Dermis blood vessel endothelial cell (primary cell): Measurements from ENCODE around the gene COL21A1. TPM values are rescaled to one million over a fixed set of nuclear protein-coding genes. Genes with fewer than 3 reads are reported as not detected.
A peak's percentile ranks its signal among the peaks of the same experiment; 100 is the strongest.
"Not testable (repeated sequence)": the region's sequence is repeated elsewhere in the genome, so short reads cannot be mapped to it uniquely, and the experiment has no call there.

Experiments
- DNase-seq: peaks from one replicate; pipeline ENCODE4 v3.0.0; 2010
- total RNA-seq: library from RNA; depleted of rRNA; stranded (reverse); fragments of >200 nt; gene quantifications from 2 replicates; pipeline ENCODE4 v1.2.3, GENCODE V29; 2014

COL21A1 gene
- total RNA-seq = 0.05 and 0.34 TPM in 2 replicates

DNA sequence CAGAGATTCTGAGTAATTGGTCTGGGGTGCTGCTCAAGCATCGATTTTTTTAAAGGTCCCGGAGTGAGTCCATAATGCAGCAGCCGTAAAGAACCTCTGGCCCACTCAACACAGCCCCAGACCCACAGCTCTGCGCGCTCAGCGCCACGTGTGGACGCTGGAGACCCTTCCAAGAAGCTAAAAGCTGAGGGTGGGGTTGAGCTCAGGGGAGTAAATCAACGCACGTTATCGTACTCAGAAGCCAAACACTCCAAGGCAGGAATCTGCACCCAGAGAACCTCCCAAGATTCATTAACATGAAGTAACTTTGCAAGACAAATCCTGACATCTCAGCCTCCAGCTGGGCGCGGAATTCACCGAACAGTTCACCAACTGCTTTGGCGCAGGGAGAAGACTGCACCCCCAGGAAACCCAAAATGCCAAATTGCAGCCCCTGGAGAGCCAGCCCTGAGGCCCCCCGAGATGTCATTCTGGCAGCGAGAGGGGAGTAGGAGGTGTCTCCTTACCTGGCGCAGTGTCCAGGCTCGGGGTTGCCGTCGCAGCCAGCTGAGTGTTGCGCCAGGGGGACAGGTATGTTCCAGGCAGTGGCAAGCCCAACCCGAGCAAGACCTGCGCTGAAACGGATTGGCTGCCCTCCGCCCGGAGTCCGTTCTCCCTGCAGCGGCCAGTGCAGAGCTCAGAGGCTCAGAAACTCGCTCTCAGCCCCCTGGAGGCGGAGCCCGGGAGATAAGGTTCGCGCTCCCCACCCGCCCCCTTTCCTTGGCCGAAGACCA, at the start of gene COL21A1:
Gene COL21A1 (minus strand): TSS at position 700 of the 773 bp plus-strand sequence. CDS start 64,962 bp downstream, outside the sequence.
- peak; percentile 33 for DNase-seq

DNA sequence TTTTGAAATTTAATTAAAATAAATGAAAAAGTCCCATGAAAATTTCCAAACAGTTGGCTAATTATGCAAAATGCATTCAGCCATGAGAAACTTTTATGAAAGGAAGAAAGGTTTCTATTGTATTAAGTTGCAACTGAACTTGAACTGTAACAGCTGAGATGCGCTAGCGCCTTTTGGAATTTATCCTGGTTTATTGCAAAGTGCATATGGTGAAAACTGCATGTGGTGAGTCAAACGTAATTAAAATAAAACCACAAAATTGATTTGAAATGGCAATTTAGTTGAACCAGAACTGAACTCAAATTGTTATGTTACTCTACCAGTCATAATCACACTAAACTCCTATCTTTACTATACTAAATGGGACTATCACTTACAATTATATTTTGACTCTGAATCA, 46.4 kb upstream of the COL21A1 start:
- no peak for DNase-seq

DNA sequence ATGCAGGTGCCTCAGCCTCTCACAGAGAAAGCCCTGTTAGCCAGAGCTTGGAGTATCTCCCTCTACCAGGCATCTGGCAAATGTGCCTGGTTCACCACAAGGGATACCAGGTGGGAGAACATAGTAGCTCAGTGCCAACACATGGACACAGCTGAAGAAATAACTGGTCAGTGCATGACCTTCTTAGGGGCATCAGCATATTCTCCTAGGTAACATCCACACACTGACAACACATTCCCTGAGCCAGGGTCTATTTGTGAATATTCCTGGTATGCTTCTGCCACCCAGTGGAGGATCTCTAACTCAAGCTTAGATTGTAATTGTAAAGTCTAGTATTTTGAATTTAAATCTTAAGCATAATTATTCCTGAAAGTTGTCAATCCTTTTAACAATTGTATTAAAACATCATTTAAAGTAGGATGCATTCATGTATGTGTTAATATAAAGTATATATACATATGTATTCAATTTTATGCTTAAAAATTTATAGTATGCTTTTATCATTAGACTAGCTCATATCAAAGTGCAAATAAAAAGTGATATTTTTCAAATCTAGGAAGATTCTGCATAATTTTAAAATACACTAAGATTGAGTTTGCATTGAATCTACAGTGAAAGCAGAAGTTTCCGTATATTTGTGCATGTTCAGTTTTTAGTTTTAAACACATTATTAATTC, 45.3 kb upstream of the COL21A1 start:
- peak; percentile 87 for DNase-seq

DNA sequence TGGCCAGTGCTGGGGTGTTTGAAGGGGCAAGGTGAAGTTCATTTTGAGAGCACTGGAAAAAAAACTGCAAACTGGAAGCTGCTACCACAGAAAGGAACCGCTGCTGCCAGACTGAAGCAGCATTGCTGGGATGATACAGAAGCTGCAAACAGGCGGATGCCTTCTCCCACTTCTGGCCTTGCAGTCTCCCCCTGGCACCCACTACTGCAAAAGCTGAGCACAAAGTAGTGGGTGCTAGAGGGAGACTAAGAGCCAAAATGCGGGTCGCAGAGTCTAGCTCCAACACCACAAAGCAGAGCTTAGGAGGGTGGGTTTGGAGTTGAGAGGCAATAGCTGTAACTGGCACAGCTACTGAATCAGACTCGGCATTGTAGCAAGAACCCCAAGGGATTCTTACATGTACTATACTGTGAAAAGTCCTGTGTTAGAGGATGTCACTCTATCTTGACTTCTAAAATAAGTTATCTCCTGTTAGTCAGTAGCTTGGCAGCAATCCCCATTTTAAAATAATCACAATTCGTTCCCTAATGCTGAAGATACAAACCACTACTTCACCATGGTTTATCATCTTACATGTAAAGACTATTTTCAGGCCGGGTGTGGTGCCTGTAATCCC, 44.0 kb upstream of the COL21A1 start:
- DNase-seq = no peak

DNA sequence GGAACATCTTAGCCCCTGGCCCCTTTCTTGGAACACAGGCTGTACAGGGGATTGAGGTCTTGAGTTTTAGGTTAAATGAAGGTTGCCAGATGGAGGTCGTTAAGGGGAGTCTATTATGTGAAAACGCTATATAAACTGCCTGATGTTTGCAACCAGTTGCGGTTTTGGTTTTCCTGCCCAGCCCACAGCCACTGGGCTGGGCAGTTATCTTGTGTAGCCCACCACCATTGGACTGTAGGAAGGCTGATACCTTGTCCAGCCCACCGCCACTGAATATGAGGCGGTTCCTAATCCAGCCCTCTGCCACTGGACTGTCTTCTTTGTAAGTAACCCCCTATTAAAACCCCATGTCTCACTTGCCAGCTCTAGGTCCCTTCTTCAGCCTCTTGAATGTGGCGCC, 42.3 kb upstream of the COL21A1 start:
- DNase-seq = no peak

DNA sequence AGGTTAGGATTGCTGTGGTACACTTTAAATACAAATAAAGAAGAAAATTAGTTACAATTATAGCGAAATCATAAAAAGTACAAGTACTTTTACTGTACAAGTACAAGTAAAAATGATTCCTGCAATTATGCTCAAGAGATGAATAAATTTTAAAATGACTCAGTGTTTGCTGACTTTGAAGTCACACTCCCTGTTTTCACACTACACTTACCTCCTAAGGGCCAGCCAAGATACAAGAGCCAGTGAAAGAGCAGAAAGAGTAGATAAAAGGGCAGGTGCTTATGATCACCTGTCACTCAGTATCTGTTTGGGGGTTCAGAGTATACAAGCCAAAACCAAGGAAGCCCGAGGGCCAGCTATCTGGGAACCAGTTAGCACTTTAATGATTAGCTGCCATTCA, 41.0 kb upstream of the COL21A1 start:
- no peak for DNase-seq

DNA sequence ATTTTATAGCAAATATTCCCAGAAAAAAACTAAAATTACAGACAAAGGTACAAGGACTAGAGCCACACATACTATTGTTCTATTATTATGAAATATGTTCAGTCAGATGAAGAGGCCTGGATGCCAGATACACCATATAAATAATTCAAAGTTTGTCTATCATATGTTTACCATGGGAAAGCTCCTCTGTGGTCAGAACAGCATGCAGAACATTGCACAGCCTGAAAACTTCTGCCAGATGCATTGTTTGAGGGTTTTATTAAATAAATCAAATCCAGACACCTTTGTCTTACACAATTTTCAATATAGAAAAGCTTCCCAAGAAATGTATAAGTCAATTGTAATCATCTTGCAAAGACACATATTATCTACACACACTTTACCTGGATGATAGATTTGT, 35.0 kb upstream of the COL21A1 start:
- DNase-seq = no peak

DNA sequence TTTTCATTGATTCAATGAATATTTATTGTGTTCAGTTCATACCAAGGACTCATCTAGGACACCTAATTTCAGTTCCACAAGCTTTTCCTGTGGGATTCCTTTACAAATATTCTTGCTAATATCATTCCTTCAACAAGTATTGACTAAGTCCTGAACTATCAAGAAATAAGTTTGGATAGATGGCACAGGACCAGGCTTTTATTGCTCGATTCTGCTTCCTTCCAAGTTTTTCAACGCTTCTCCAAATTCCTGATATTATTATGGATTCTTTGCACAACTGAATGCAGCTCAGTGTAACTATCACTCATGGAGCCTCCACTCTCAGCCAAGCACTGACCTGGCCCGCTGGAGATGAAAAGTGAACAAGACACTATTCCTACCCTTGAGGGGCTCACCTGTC, 32.7 kb upstream of the COL21A1 start:
- DNase-seq = no peak

DNA sequence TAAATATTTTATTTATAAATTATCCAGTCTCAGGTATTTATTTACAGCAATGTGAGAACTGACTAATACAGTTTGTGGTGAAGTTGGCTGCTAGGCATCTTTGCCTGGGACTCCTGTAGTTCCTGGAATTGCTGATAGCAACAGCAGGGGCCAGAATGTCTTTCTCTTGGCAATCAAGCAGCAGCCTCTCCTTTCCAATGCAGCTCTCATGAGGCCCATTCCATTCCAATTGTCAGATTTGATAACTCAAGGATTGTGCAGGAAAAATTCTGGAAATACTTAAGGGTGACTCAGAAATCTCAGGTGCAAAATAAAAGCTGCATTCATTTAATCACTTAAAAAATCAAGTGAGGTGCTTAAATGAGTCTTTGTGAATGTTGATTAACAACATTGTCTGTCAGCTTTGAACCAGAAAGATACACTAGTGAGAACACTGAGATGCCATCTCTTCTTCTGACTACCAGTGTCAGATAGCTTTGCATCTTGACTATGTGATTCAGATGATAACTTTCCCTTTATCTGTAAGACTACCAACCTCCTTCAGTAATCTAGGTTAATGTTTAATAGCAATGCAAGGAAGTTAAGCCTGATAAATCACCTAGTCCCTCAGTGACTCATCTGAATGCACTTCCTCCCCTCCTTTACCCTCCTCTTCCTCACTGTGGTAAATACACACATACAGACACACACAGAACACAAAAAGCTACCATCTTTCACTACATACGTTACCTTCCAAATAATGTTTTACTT, 32.1 kb upstream of the COL21A1 start:
- DNase-seq = peak; percentile 13

DNA sequence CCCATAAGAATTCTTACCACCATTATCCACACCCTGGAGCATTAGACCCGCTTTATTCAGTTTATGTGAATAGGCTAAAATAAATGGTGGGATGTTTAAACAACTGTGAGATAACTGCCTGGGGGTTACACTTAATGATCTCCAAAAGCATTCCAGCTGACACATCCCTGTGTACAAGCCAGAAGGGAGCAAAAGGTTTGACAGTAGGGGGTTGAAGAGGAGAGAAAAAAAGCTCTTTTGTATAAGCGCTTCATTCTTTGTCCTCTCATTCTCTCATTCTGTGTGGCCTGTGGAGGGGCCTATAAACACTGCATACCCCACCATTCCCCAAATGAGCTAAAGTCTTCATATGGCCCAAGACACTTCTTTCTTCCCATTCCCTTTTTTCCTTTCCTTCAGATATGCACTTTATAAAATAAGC, 30.8 kb upstream of the COL21A1 start:
- DNase-seq = no peak

DNA sequence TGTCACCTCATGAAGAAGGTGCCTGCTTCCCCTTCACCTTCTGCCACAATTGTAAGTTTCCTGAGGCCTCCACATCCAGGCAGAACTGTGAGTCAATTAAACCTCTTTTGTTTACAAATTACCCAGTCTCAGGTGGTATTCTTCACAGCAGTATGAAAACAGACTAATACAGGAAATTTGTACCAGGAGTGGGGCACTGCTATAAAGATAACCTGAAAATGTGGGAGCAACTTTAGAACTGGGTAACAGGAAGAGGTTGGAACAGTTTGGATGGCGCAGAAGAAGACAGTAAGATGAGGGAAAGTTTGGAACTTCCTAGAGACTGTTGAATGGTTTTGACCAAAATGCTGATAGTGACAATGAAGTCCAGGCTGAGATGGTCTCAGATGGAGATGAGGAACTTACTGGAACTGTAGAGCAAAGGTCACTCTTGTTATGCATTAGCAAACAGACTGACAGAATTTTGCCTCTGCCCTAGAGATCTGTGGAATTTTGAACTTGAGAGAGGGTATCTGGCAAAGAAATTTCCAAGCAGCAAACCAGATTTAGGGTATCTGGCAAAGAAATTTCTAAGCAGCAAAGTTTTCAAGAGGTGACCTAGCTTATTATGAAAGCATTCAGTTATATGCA, 23.5 kb upstream of the COL21A1 start:
- no peak for DNase-seq

DNA sequence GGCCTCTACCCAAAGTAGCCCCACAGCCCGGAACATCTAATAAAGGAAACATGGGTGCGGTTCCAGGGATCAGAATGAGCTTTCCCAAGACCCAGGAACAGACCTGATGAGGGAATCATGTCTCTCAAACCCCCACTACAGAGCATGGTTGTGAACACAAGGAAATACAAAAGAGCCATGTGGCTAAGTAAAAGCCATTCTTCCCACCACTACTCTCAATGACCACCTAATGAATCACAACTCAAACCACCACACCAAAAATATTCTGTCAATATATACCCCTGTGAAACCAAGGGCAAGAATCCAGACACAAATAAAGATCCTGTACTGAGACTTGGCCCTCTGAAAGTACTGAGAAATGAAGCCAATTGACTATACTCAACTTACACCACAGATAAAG, 20.9 kb upstream of the COL21A1 start:
- no peak for DNase-seq

DNA sequence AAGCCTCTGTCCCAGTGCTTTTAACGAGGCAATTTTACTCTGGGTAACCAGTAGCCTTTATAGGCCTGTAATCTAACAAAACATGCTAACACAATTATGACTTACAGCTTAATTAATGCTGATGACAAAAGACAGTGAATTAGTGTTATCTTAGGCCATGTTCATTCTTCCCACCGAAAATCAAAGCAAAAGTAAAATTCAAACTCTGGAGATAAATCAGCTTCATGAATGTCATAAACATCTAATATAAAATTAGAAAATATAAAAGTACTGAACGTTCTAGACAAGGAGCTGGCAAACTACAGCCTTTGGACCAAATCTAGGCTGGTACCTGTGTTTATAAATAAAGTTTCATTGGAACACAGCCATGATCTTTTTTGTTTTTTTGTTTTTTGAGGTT, 18.6 kb upstream of the COL21A1 start:
- DNase-seq = no peak

DNA sequence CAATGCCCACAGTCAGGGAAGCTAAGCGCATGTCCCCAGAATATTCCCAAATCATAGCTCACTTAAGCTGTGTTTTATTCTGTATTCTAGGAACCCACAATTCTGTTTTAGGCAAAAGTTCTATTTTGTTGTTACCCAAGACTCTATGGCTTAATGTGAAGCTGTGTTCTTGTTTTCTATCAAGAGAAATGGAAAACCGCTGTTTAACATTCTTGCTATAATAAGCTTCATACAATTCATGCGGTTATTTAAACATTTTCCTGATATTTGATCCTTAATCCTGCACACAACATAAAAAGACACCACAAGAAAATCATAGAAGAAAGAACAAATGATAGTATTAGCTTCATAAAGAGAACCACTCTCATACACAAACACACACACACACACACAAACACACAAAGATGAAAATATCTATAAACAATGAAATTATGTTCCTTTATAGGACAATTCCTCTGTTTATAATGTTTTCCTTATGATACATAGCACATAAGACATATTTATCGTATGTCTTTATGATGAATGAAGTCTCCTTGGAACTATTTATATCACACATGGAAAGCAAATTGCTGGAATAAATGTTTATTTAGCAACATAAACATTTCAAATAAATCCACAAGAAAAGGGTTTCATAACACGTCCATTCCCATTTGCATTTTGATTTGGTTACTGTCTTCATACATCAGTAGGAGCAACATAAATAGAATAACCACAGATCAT, 16.4 kb upstream of the COL21A1 start:
- DNase-seq = no peak

DNA sequence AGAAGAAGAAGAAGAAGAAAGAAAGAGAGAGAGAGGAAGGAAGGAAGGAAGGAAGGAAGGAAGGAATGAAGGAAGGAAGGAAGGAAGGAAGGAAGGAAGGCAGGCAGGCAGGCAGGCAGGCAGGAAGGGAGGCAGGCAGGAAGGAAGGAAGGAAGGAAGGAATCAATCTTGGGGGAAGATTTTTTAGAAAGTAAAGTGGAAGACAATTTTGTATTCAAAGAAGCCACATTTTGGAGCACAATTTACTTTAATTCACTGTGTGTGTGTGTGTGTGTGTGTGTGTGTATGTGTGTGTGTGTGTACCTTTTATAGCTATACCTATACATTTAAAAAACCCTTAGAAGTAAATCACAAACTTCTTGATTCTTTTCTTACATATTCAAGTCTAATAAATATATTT, 13.2 kb upstream of the COL21A1 start:
- not testable (repeated sequence) for DNase-seq

DNA sequence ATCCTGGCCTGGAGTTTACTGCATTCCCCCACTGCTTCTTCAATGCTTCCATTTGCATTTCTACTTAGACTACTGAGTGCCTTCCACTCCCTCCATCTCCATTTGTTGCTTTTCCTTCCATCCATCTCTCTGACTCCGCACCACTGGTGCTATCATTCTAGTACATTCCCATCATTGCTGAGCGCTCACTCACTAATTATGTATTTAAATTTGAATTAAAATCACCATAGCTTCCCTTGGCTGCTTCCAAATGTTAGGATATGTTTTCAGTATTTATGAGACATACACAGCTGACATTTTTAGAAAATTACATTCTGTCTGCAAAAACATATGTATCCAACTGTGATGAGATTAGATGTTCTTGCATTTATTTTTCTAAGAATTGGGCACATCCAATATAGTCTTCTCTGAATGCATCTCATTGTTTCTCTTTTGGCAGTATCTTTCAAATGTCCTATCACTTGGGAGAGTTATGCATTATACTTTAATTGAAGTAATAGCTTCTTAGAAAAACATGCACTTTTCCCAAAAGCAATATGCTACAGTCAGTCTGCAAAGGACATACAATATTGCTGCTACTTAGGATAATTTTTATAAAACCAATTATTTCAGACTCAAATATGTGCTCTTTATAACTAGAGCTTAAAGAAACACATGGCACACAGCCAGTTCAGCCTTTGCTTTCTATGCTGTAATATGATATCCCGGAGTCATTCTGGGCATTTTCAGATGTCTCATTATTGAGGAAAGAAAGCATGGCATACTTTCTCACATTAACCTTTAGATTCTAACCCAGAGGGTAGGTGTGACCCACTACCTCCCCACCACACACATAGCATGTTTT, 12.1 kb upstream of the COL21A1 start:
- DNase-seq = peak; percentile 24

DNA sequence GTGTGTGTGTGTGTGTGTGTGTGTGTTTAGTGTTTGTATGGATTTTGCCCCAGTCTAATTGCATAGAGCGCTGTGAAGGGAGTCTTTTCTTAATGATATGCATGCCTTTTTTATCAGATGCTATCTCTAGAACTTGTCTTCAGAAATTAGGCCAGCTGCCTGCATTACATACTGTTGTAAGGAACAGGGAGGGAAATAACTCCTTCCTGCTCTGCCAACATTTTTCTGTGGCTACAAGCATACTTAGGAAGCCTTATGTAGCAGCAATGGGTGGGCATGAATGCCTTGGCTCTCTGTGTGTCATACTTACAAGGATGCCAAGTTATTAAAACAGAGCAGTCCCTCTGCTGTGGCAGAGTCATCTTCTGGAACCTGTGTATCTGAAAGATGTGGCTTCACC, 8.0 kb upstream of the COL21A1 start:
- no peak for DNase-seq

DNA sequence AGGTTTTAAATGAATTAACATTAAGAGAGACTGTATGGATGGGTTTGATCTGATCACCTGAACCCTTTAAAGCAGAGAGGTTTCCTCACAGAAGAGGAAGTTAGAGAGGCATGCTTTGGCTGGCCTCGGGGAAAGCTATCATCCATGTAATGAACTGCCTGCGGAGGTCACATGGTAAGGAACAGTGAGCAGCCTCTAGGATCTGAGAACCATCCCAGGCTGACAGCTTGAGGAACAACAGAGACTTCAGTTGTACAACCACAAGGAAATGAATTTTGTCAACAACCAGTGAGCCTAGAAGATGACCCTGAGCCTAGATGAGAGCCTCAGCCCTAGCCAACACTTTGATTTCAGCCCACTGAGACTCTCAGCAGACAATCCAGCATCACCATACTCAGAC, 2.9 kb upstream of the COL21A1 start:
- DNase-seq = no peak

DNA sequence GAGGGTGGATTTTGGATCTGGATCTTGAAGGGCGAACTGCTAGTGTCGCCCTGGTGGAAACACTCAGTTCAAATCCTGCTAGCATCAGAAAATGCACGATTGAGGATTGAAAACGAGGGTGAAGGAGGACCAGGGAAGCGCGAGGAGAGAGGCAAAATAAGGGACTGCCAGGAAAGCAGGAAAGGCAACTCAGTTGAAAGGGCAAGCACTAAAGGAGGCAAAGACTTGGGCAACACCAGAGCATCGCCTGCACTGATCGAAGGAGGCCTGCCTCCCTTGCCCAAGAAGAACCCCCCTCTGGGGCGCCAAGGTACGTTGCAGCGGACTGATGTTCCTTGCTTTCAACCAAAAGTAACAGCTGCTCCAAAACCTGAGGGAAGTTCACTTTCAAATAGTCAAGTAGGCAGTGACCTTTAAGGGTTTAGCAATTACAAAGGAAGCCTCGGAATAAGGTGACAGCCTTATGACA, 308 bp upstream of the COL21A1 start:
- DNase-seq = no peak

DNA sequence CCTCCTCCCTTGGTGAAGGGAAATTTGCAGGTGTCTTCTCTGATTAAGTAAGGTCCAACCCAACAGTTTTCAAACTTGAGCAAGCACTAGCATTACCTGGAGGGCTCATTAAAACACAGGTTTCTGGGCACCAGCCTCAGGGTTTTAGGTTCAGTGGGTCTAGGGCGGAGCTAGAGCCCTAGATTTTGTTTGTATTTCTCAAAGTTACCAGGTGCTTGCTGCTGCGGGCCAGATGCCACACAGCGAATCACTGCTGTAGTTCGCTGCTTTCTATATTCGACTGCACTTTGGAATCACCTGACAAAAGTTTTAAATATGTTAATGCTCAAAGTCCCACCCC, 869 bp downstream of the COL21A1 start:
- no peak for DNase-seq

DNA sequence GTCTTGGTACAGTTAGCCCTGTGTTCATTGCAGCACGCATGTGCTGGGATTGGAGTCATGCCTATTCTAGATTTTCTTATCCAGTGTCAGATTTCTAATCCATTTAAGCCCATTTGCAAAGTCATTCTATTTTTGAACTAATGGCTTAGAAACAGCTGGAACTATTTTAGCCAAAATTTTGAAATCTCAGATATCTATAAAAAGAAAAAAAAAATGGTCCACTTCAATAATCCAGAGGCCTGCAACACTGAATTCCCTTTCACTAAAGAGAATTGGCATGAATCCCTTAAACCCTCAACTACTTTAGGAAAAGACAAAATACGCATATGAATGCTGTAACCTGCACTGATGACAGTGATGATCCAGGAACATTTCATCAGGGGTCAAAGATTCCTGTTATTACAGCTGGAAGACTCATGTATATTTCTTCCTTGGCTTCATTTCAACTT, 1.5 kb downstream of the COL21A1 start:
- DNase-seq = no peak
